SIG-M5 (cell line): ENCODE measurements around the gene KDM5C.

ENCODE experiments used
- DNase-seq: peaks from one replicate; lab custom pipeline; 2025; lab: John Stamatoyannopoulos, UW

Gene KDM5C

DNA sequence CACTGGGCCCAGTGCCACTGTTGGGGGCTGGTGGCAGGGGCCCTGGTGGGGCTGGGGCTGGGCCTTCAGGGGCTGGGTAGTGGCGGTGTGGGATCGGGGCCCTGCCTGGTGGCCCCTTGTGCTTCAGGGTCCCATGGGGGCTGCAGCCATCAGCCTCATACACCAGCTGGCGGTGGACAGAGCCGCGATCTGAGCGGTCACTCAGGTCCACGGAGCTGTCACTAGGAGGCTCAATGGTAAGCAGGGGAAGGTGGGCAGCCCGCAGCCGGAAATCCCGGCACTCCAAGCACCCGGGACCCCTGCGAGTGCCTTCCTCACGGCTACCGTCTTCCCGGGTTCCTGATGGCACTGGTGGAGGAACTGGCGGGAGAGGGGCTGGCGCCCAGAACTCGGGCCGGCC is 25.5 kb upstream of the KDM5C start:
- DNase-seq: no peak

DNA sequence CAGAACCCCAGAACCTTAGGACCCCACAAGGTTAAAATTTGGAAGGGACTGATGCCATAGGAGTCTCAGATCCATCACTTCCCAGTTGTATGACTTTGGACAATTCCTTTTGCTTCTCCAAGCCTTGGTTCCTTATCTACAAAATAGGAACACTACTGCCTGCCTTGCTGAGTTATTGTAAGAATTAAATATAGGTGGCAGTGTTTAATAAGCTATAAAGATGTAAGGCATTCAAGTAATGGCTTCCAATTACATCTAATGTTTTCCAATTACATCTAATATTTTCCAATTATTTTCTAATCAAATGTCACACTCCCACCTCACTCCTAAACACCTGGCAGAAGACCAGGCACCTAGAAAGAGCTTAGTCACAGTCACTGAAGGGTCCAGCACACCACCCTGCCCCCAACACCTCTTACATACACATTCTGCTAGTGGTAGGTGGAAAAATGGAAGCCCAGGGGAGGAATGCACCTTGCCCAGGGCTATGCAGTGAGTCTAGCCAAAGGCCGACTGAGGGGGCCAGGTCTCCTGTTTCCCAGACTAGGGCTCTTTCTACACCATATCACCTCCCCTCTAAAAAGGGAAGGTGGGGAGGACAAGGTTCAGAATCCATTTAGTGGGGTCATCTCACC is 24.5 kb upstream of the KDM5C start:
- DNase-seq: no peak

DNA sequence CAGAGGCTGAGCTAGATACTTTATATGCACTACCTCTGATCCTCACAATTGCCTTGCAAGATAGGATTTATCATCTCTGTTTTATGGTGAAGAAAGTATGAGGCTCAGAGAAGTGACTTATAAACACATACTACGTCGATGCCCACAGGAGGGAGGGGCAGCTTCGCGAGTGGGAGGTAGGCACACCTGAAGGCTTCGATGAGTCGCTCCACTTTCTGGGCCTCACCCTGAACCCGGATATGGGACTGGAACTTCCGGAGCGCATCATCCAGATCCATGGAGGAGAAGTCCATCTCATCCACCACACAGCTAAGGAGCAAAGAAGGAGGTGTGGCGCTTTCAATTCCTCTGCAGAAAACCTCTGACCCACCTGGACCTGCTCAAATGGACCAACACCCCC is 22.9 kb upstream of the KDM5C start:
- no peak for DNase-seq

DNA sequence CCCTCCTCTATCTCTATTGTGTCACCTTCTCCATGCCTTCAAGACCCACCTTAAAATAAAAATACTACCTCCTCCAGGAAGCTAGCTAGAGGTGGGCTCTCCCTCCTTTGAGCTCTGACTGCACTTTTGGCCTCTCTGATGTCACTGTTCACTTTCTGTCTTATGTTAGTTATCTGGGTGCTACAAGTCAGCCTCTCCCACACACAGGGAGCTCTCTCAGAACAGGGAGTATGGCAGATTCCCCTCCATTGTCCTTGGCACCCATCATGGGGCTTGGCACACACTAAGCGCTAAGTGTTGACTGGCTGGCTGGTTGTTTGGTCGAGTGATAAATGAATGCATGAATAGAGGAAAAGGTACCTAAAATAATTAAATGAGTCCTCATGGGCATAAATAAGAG is 21.2 kb upstream of the KDM5C start:
- DNase-seq: no peak

DNA sequence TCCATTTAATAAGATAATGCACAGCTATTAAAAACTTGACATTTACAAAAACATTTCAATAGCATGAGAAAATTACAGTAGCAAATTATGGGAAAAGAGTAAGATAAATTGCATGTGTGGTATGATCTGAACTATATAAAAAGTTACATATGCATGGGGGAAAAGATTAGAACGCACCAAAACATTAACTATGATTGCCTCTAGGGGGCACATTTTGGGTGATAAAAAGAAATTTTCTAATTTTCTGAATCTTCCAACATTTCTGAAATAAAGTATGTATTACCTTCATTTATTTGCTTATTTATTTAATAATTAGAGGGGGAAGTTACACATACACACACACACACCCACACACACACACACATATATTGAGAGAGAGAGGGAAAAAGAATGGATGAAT is 19.6 kb upstream of the KDM5C start:
- DNase-seq: no peak

DNA sequence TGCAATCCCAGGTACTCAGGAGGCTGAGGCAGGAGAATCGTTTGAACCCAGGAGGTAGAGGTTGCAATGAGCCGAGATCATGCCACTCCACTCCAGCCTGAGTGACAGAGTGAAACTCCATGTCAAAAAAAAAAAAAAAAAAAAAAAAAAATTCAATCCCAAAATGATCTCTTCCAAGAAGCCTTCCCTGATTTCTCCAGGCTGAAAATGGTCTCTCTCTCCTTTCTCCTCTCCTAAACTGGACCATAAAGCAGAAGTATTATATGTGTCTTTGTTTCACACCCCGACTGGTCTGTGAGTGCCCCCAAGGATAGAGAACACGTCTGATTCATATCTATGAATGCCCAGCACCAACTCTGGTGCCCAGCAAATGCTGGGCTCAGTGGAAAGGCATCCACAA is 17.3 kb upstream of the KDM5C start:
- DNase-seq: no peak

DNA sequence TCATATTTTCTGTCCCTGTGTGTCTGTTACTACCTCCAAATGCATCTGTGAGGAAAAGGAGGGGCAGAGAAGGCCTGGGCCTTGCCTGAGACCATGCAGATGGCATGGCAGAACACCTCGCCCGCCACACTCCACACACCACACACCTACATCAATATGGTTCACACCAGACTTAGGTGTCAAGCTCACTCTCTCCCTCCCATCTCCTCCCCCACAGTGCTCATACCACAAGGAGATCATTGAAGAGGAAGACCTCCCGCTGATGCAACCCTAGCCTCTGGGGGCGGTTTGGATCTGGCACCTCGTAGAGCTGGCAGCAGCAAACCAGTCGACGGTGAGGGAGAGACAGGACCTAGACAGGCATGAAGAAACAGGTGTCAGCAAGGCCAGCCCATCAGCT is 16.6 kb upstream of the KDM5C start:
- no peak for DNase-seq

DNA sequence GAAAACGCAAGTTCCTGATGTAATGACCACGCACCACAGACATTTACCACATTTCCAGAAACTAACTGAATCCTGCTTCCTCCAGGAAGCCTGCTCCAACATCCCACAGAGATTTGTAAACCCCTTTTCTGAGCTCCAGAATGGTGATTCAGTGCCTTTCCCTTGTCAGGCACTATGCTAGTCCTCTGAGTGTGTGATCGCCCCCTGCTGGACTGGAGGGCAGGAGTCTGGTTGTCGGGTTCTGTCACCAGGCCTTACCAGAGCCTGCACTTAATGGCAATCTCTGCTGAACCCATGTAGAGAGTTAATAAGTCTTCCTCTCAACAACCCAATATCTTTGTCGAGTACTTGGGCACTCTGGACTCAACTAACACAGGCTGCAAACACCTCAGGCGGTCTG is 14.5 kb upstream of the KDM5C start:
- no peak for DNase-seq

DNA sequence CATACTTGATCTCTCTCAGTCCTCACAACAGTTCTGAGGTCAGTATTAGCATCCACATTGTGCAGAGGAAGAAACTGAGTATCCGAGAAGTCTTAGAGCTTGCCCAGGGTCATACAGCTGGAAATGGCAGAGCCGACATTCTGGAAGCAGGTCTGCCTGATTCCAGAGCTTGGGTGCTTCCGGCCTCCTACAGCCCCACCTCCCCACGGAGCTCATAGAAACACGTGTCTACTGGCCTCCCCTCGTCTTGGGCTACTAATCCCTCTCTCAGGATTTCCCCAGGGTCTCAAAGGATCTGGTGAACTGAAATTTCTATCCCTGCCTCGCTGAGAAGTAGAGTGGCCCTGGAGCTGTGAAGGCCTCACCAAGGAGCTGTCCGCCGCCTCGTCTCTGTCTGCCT is 12.0 kb upstream of the KDM5C start:
- DNase-seq: no peak

DNA sequence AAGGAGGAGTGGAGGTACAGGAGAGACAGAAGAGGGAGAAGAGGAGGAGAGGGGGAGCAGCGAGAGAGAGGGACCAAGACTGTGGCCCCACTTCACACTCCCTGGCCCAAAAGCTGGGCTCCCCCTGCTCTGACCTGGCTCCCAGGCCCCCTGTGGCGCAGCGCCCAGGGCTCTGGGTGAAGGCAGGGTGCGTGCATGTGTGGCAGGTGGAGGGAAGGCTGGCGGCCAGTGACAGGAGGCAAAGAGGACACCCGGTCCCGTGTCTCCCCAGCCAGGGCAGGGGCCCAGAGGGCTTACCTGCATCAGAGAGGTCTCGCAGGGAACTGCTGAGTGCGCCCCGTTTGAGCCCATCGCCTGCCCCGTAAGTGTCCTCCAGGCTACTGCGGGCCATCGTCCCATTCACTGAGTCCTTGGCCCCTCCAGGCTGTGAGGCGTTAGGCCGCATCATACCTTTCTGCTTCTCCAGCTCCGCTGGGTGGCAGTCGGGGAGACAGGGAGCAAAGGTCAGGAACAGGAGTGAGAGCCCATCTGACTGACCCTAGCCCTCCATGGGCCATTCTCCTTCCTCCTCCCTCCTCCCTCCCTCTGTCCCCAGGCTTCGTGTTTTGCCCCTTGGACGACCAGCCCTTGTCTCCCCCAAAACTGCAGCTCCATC is 11.1 kb upstream of the KDM5C start:
- DNase-seq: no peak

DNA sequence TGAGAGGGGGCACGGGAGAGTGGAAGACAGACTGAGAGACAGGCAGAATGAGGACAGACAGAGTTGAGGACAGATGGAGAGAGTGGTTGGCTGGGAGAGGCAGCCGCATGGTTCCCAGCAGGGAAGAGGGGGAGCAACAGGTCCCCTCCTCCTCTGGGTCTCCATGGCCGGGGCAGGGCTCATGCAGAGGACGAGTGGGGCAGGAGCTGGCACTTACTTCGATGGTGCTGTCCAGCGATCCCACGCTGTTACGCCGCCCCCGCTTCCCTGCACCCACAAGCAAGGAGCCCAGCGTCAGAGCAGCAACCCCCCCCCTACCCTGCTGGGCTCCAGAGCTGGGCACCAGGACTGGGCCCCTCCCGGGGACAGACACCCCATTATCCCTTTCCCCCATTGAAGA is 10.6 kb upstream of the KDM5C start:
- no peak for DNase-seq

DNA sequence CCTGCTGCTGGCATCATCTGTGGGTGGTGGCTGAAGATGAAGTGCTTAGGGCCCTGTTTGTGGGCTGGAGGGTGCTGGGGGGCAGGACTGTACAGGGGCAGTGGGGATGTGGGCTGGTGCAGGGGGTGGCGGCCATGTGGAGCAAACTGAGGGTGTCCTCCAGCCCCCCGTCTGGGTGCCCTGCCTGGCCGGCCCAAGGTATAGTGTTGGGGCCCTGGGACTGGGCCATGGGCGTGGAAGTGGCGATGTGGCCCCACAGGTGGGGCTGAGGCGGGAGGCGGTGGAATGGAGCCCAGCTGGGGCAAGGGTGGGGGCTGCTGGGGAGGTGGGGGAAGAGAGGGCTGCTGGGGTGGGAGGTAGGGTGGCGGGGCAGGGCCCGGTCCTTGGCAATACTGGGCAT is 9.5 kb upstream of the KDM5C start:
- no peak for DNase-seq

DNA sequence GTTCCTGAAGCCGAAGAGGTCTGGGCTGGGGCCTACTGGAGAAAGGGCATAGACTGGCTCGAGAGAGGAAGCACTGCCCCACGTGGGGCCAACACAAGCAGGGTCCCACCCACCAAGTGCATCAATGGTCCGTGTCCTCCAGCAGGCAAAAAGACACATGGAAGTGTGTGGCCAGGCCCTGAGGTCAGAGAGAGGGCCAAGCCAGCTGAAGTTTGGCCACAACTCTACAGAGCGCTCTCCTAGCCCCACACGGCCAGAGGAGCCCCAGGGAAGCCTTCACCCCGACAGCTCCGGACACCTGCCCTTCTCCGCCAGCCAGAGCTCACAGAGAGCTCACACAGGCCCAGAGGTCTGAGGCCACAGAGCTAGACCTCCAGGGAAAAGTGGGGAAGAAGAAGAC is 8.5 kb upstream of the KDM5C start:
- no peak for DNase-seq

DNA sequence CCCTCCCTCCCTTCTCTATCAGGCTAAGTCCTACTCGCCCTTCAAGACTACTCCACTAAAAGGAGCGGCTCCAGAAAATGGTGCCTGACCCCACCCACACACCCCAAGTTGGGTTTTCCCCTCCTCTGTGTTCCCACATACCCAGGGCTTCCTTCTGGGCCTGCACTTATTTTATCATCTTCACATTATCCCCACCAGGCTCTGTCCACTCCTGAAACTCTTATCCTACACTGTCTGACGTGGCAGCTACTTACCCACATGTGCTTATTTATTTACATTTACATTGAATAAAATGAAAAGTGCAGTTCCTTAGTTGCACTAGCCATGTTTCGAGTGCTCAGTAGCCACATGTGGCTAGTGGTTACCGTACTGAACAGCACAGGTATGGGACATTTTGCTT is 5.1 kb upstream of the KDM5C start:
- no peak for DNase-seq

DNA sequence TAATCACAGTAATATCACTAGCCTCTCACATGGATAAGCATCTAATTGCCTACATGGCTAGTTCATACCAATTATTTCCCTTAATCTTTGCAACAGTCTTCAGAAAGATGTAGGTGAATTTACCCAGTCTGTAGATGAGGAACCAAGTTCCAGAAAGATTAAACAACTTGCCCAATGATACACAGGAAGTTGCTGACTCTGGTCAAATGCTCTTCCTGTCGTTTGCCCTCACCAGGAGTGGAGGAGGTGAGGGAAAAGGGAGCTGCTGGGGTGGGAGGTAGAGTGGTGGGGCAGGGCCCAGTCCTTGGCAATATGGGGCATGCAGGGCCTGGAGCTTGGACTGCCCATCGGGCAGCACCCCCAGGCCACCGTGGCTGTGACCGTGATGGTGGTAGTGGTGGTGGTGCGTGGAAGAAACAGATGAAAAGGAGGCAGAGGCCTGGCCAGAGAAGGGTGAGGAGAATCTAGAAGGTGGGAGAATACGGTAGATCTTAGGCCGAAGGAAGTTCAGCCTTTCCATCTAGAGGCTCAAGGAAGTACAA is 2.3 kb upstream of the KDM5C start:
- DNase-seq: no peak

DNA sequence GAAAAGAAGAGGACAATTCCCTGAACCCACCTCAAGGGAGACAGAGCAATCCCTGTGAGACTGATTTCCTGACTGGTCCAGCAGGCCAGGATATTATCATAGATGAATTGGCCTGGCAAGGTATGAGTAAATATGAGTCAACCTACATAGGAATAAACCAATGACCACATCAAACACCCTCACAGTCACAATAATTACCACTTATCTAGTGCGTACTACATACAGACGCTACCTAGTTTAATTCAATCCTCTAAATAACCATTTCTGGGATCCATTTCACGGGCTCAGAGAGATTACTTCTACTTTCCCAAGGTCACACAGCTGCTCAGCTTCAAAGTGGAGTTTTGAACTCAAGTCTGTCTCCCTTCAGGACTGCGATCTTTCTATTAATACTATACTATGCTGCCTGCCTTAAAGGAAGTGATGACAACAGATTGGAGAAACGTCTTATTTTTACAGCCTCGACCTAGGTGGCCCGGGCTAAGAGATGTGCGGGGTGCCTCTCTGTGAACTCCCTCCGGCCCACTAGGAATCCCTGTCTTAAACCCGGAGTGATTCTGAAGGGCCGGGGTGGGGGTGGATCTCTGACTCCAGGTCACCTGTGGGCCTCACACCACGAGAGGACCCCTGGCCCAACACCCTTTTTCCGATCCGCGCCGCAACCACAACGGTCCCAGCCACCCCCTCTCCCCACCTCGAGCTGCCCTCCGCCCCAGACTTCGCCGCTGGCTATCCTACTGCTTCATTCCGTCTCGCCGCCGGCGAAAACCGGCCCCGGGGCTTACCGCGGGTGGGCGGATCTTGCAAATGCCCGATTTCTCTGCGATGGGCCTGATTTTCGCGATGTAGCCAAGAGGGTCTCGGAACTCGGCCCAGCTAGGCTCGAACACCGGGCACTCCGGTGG is 800 bp downstream of the KDM5C start:
- no peak for DNase-seq

DNA sequence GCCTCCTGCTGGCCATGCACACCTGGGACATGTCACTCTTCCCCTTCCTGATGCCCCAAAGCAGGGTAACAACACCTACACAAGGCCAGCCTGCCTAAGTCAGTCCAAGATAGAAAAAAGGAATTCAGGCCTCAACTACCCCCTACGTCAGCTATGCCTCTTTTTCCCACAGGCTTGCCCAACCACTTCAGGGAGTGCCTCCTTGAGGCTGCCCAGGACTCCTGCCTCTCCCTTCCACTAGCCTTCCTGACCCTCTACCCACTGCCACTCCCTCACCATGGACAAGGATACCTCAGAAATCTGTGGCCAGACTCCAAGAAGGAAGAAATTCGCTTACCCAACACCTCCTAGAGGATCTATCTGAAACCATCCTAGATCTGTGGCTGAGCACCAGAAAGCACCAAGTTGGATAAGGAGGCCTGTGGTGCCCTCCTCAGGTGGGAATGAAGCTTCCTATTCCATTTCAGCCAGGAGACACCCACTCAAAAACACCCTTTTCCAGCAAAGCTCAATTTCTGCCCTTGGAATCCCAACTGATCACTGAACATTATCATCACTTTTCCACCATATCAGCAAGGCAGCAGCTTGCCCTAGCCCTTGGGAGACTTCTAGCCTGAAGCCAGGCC is 1.8 kb downstream of the KDM5C start:
- no peak for DNase-seq

DNA sequence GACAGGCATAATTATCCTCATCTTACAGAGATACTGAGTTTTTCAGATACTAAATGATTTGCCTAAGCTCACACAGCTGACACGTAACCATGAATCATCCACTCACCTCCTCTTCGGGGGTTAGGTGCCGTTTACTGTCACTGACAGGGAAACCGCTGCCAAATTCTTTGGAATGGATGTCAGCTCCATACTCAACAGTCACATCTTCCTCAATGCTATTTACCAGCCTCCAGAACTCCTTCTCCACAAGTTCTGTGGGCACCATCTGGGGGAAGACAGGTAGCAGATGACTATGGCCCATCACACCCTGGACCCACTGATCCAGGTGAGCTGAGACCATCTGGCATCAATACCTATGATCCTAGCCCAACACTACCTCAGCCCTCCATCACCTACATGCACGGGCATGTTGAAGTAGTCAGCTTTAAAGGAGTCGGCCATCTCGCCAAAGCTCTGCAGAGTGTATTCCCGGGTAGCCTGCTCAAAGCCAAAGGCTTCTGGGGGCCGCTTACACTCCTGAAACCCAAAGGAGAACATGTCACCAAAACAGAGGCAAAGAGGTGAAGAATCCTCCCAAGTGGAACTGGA is 13.5 kb downstream of the KDM5C start:
- DNase-seq: no peak

DNA sequence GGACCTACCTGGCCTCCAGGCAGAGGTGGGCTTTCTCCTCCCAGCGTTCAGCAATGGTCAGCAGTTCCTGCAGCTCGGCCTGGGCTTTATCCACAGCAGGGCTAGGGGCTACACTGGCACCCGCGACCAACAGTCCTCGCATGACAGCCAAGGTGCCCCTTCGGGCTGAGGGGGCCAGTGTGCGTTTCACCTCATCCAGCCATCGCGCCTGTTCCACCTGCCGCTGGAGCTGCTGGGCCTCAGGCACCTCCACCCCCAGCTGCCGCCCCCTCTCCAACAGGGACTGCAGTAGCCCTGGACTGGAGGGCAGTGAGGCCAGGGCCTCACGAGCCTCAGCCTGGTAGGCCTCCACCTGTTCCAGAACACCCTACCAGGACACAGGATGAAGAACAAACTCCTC is 28.3 kb downstream of the KDM5C start:
- DNase-seq: no peak

DNA sequence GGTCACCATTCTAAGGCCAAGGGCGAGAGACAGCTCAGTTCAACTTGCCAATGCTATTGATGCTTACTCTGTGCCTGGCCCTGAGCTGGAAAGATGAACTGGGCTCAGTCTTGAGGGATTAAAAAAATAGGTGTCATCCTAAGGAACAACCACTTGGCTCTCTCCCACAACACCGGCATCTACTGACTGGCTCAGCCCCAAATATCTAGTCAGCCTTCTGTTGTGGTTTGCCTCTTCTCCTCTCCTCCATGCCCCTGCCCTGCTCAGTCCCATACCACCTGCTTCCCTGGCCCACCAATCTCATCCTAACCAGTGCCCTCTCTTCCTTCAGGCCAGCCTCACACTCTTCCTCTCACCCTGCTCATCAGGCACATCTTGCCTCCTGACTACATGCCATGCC is 29.6 kb downstream of the KDM5C start:
- no peak for DNase-seq

DNA sequence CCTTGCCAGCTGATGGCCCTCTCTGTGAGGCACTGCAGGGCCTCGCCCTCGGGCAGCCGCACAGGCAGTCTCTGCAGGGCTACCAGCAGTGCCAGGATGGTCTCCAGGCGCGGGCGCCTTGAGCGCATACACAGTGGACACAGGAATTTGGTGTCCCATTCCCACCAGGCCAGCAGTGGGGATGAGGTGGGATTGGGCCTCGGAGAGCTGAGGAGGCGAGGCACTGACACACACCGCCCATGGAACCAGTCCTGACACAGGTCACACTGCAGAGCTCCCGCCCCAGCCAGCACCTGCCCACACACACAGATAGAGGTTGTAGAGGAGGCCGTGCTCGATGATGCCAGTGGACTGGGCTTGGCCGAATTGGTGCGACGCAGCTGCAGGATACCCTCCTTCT is 30.7 kb downstream of the KDM5C start:
- no peak for DNase-seq

DNA sequence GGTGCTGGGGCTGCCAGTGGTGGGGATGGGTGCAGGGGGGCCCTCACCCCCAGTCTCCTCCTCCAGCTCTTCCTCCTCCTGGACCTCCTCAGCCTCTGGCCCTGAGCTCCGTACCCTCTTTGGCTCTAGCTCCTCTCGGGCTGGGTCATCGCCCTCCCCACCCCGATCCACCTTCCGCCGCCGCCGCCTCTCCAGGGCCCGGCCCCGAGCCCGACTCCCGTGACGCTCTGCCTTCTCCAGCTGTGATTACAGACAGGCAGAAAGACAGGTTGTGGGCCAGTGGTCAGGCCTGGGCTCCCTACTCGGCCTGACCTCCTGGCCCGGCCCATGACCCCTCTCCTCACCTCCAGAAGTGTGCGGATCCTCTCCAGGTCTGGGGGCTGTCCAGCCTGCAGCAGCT is 31.9 kb downstream of the KDM5C start:
- DNase-seq: no peak
